HEK293 (cell line): Measurements from ENCODE around the gene NFIL3.
"Not testable (repeated sequence)": the region's sequence is repeated elsewhere in the genome, so short reads cannot be mapped to it uniquely, and the experiment has no call there.

Source experiments
- CTCF ChIA-PET: fragments of 350-600 bp; formaldehyde crosslinking; extraction: SDS; loops from one replicate; lab custom pipeline; 2021; ENCODE audit warnings: antibody characterized with exemption; lab: Yijun Ruan, JAX
- POLR2A ChIA-PET: fragments of 300-600 bp; formaldehyde crosslinking; extraction: SDS; loops from one replicate; lab custom pipeline; 2020; ENCODE audit warnings: antibody characterized with exemption, inconsistent platforms; lab: Yijun Ruan, JAX
- H3K27ac ChIP-seq: fragments of 200-500 bp; sonication (Bioruptor generic); 2 replicates; pipeline ENCODE4 v1.5.1; 2014; ENCODE audit warnings: low read depth, low read length, control low read depth, inconsistent platforms; ENCODE audit errors: extremely low read depth
- H3K36me3 ChIP-seq, 2 experiments: fragments of 200-500 bp in 1 of 2; sonication (Bioruptor generic) in 1 of 2; 1 replicate in 1 of 2; 2 replicates in 1 of 2; pipeline ENCODE4 v1.5.1; 2014 to 2017; ENCODE audit warnings: inconsistent platforms in 2 of 2, low read length in 2 of 2; ENCODE audit not compliant: control insufficient read depth in 2 of 2, insufficient read depth in 1 of 2
- H3K4me1 ChIP-seq: fragments of 200-500 bp; sonication (Bioruptor generic); 2 replicates; pipeline ENCODE4 v1.5.1; 2014; ENCODE audit warnings: mild to moderate bottlenecking, low read length, inconsistent platforms; ENCODE audit not compliant: control insufficient read depth, insufficient read depth
- H3K4me3 ChIP-seq: 2 replicates; pipeline ENCODE4 v1.5.1; 2011; ENCODE audit warnings: low read depth, mild to moderate bottlenecking, control low read depth, low read length, moderate library complexity
- H3K9me3 ChIP-seq: fragments of 200-500 bp; sonication (Bioruptor generic); 2 replicates; pipeline ENCODE4 v1.5.1; 2014; ENCODE audit warnings: low read depth, low read length, inconsistent platforms; ENCODE audit not compliant: control insufficient read depth, insufficient read depth
- AEBP2 ChIP-seq: fragments of 450-650 bp; formaldehyde crosslinking; IDR thresholded peaks from 2 replicates; pipeline ENCODE4 v1.5.1; 2016; ENCODE audit warnings: missing biosample characterization, missing genetic modification characterization, borderline replicate concordance
- BCL6B ChIP-seq: fragments of 450-650 bp; formaldehyde crosslinking; IDR thresholded peaks from 2 replicates; pipeline ENCODE4 v1.5.1; 2017; ENCODE audit warnings: missing biosample characterization, missing genetic modification characterization
- GLI2 ChIP-seq: fragments of 450-650 bp; formaldehyde crosslinking; IDR thresholded peaks from 2 replicates; pipeline ENCODE4; 2017; ENCODE audit warnings: missing biosample characterization, missing genetic modification characterization, low read depth, borderline replicate concordance
- KLF1 ChIP-seq: fragments of 450-650 bp; formaldehyde crosslinking; IDR thresholded peaks from 2 replicates; pipeline ENCODE4 v1.5.1; 2016; ENCODE audit warnings: missing biosample characterization, missing genetic modification characterization
- KLF17 ChIP-seq: fragments of 450-650 bp; formaldehyde crosslinking; IDR thresholded peaks from 2 replicates; pipeline ENCODE4 v1.5.1; 2016; ENCODE audit warnings: missing biosample characterization, missing genetic modification characterization
- TRIM28 ChIP-seq: IDR thresholded peaks from 2 replicates; pipeline ENCODE4 v1.6.1; 2011; ENCODE audit warnings: low read length, control low read depth, borderline replicate concordance
- YY2 ChIP-seq: fragments of 450-650 bp; formaldehyde crosslinking; IDR thresholded peaks from 2 replicates; pipeline ENCODE4 v1.5.1; 2016; ENCODE audit warnings: missing biosample characterization, missing genetic modification characterization
- ZBTB21 ChIP-seq: fragments of 450-650 bp; formaldehyde crosslinking; IDR thresholded peaks from 2 replicates; pipeline ENCODE4 v1.5.1; 2017; ENCODE audit warnings: missing biosample characterization, missing genetic modification characterization
- ZNF114 ChIP-seq: fragments of 450-650 bp; formaldehyde crosslinking; IDR thresholded peaks from 2 replicates; pipeline ENCODE4 v1.5.0; 2017; ENCODE audit warnings: missing biosample characterization, missing genetic modification characterization
- ZNF138 ChIP-seq: fragments of 450-650 bp; formaldehyde crosslinking; IDR thresholded peaks from 2 replicates; pipeline ENCODE4 v1.5.1; 2016; ENCODE audit warnings: missing biosample characterization, missing genetic modification characterization, borderline replicate concordance
- ZNF2 ChIP-seq: fragments of 450-650 bp; formaldehyde crosslinking; IDR thresholded peaks from 2 replicates; pipeline ENCODE4 v1.5.1; 2016; ENCODE audit warnings: missing biosample characterization, missing genetic modification characterization
- ZNF214 ChIP-seq: fragments of 450-650 bp; formaldehyde crosslinking; IDR thresholded peaks from 2 replicates; pipeline ENCODE4 v1.5.1; 2017; ENCODE audit warnings: missing biosample characterization, mild to moderate bottlenecking, missing genetic modification characterization, borderline replicate concordance
- ZNF23 ChIP-seq: fragments of 450-650 bp; formaldehyde crosslinking; IDR thresholded peaks from 2 replicates; pipeline ENCODE4 v1.5.1; 2016; ENCODE audit warnings: missing biosample characterization, missing genetic modification characterization, borderline replicate concordance
- ZNF362 ChIP-seq: fragments of 450-650 bp; formaldehyde crosslinking; IDR thresholded peaks from 2 replicates; pipeline ENCODE4 v1.5.1; 2016; ENCODE audit warnings: missing biosample characterization, missing genetic modification characterization
- ZNF391 ChIP-seq: fragments of 450-650 bp; formaldehyde crosslinking; IDR thresholded peaks from 2 replicates; pipeline ENCODE4 v1.5.1; 2016; ENCODE audit warnings: low read depth, missing biosample characterization, missing genetic modification characterization, borderline replicate concordance
- ZNF423 ChIP-seq: fragments of 450-650 bp; formaldehyde crosslinking; IDR thresholded peaks from 2 replicates; pipeline ENCODE4 v1.5.1; 2016; ENCODE audit warnings: missing biosample characterization, missing genetic modification characterization
- ZNF530 ChIP-seq: fragments of 450-650 bp; formaldehyde crosslinking; IDR thresholded peaks from 2 replicates; pipeline ENCODE4 v1.5.1; 2016; ENCODE audit warnings: low read depth, missing biosample characterization, missing genetic modification characterization
- ZNF558 ChIP-seq: fragments of 450-650 bp; formaldehyde crosslinking; IDR thresholded peaks from 2 replicates; pipeline ENCODE4 v1.5.1; 2016; ENCODE audit warnings: missing biosample characterization, missing genetic modification characterization
- ZNF585B ChIP-seq: fragments of 450-650 bp; formaldehyde crosslinking; IDR thresholded peaks from 2 replicates; pipeline ENCODE4 v1.5.1; 2016; ENCODE audit warnings: missing biosample characterization, missing genetic modification characterization
- ZNF692 ChIP-seq: fragments of 450-650 bp; formaldehyde crosslinking; IDR thresholded peaks from 2 replicates; pipeline ENCODE4 v1.5.1; 2016; ENCODE audit warnings: missing biosample characterization, missing genetic modification characterization
- ZNF701 ChIP-seq: fragments of 450-650 bp; formaldehyde crosslinking; IDR thresholded peaks from 2 replicates; pipeline ENCODE4 v1.5.1; 2016; ENCODE audit warnings: missing biosample characterization, missing genetic modification characterization
- ZNF747 ChIP-seq: fragments of 450-650 bp; formaldehyde crosslinking; IDR thresholded peaks from 2 replicates; pipeline ENCODE4 v1.5.1; 2016; ENCODE audit warnings: missing biosample characterization, missing genetic modification characterization
- ZNF777 ChIP-seq: fragments of 450-650 bp; formaldehyde crosslinking; IDR thresholded peaks from 2 replicates; pipeline ENCODE4 v1.5.1; 2017; ENCODE audit warnings: missing biosample characterization, missing genetic modification characterization, borderline replicate concordance
- ZXDB ChIP-seq: fragments of 450-650 bp; formaldehyde crosslinking; IDR thresholded peaks from 2 replicates; pipeline ENCODE4 v1.5.1; 2016; ENCODE audit warnings: missing biosample characterization, missing genetic modification characterization

Gene NFIL3

GRCh38 chr9:91423785-91424402 is at the start of gene NFIL3 (continued):
- no peak; the same call in 1 of the 2 replicates for TF ChIP-seq ZXDB (tag by site-specific recombination)
- no peak for TF ChIP-seq ZNF362
- TF ChIP-seq GLI2 (tag by site-specific recombination) = no peak
- TF ChIP-seq AEBP2 (tag by site-specific recombination) = no peak
- no peak for TF ChIP-seq ZNF138
- 0 out of 2 replicates have a peak, but pooled peaks have one; percentile 13 for TF ChIP-seq ZNF423

GRCh38 chr9:91471524-91471923 is 47.9 kb upstream of the NFIL3 start:
- H3K4me1 ChIP-seq, CTCF ChIA-PET, POLR2A ChIA-PET, H3K4me3 ChIP-seq, H3K27ac ChIP-seq, H3K36me3 ChIP-seq, H3K9me3 ChIP-seq: not testable (repeated sequence)

GRCh38 chr9:91465420-91465819 is 41.8 kb upstream of the NFIL3 start:
- H3K4me3 ChIP-seq = no peak overlapping the region
- ChIA-PET POLR2A (no interaction called here), CTCF (no interaction called here)
- H3K4me1 ChIP-seq = no peaks in the 10 kb centered on the region
- no peaks in the 10 kb centered on the region for H3K36me3 ChIP-seq
- no peaks in the 10 kb centered on the region for H3K9me3 ChIP-seq
- no peak overlapping the region for H3K27ac ChIP-seq
- TF ChIP-seq ZNF585B (tag by site-specific recombination) = no peak
- no peak for TF ChIP-seq TRIM28
- no peak for TF ChIP-seq ZNF391 (tag by site-specific recombination)
- no peak for TF ChIP-seq YY2 (tag by site-specific recombination)
- no peak for TF ChIP-seq ZNF747 (tag by site-specific recombination)
- TF ChIP-seq KLF1 (tag by site-specific recombination) = no peak
- TF ChIP-seq ZNF777 (tag by site-specific recombination) = no peak
- no peak for TF ChIP-seq ZBTB21 (tag by site-specific recombination)
- TF ChIP-seq ZNF23 (tag by site-specific recombination) = no peak
- TF ChIP-seq ZNF2 (tag by site-specific recombination) = no peak
- no peak for TF ChIP-seq ZNF701 (tag by site-specific recombination)
- TF ChIP-seq ZNF114 (tag by site-specific recombination) = no peak
- no peak for TF ChIP-seq ZNF530 (tag by site-specific recombination)
- TF ChIP-seq BCL6B (tag by site-specific recombination) = no peak
- no peak for TF ChIP-seq ZNF214 (tag by site-specific recombination)
- no peak for TF ChIP-seq KLF17 (tag by site-specific recombination)
- TF ChIP-seq ZNF692 (tag by site-specific recombination) = no peak
- no peak for TF ChIP-seq ZNF558
